Colon (tissue), 2 donors: ENCODE results near the gene C19orf44.
"Not testable (repeated sequence)": the region's sequence is repeated elsewhere in the genome, so short reads cannot be mapped to it uniquely, and the experiment has no call there.

Experiments
- FAIRE-seq: peaks from 2 replicates; lab custom pipeline; 2012; peaks lifted over from hg19 to GRCh38; lab: Jason Lieb, UNC
- donor health status: control.
- donor health status: control.

The C19orf44 gene

DNA sequence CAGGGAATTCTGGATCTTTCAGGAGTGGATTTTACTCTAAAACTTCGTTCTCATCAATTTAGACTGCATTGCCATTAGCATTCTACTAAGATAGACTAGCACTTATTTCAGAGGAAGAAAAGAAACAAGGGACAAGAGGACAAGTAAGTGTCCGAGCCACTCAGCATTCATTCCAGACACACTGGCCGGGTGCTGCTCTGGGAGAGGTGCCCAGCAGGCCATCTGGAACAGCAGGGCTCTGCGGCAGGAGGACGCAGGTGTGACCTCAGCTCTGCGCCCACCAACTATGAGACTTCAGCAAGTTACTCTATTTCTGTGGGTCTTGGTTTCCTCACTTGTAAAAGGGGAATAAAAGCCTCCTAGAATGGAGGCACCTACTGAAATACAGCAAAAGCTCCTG lies 28.6 kb upstream of the C19orf44 start:
- no peak for FAIRE-seq

DNA sequence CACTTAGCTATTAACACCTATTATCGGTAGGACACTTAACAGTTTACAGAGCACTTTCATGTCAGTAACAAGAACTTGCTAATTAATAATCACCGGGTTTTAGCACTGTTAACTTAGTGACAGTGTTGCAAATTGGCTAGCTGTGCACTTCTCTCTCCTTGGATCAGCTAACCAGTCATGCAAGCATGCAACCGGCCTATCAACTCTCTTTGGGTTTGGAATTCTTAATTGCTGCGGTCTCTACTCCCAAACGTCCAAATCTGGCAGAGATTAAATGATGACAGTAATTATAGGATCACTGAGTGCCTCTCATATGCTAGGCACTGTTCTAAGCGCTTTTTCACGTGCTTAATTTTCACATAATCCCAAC lies 25.7 kb upstream of the C19orf44 start:
- FAIRE-seq = no peak

DNA sequence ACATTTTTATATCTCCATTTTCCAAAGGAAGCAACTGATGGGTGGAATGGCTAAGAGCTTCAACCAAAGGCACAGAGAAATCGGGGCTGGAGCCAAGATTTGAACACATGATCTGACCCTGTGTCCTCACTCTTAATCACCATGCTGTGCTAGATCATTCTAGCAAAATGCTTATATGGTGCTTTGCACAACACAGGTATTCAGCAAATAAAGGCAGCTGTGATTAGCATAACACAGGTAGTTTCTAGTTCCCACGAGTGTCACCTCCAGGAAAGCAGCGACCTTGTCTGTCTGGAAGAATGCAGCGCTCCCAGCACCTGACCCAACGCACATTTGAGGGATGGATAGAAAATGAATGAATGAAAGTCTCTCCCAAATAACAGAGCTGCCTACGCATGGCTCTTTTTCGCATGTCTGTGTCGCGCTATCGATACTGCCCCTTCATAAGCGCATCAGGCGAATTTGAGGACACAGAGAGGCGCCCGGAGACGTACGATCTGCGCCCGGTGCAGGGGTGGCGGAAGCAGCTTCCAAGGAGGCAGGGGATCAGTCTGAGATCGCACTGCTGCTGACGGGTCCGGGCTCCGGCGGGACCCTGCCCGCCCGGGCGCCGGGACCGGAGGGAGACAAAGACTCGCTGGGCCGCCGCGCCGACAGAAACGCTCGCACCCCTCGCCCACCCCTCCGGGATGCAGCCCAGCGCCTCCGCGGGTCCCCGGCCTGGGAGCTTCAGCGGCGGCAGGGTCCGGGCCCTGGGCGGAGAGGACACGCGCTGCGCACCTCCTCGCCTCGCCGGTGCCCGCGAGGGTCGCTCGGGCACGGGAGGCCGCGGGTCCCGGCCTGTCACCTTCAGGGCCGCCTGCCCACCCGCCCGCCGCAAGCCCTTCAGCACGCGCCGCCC lies 25.0 kb upstream of the C19orf44 start:
- FAIRE-seq = no peak

DNA sequence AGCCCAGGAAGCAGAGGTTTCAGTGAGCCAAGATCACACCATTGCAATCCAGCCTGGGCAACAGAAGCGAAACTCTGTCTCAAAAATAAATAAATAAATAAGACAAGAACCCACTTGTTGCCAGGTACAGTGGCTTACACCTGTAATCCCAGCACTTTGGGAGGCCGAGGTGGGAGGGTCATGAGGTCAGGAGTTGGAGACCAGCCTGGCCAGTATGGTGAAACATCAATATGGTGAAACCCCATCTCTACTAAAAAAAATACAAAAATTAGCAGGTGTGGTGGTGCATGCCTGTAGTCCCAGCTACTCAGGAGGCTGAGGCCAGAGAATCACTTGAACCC lies 23.7 kb upstream of the C19orf44 start:
- not testable (repeated sequence) for FAIRE-seq

DNA sequence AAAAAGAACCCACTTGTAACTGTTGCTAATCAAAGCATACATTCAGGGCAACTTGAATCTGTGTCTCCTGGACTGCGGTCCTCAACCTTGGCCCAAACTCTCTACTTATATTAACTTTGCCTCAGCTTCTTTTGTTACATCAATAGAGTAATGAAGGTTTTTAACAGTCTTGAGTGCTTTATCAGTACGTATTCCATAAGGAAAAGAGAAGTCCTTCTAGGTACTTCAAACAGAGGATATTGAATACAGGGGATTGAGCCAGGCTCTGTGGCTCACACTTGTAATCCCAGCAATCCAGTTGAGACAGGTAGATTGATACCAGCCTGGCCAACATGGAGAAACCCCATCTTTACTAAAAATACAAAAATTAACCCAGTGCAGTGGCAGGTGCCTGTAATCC lies 23.2 kb upstream of the C19orf44 start:
- FAIRE-seq = no peak

DNA sequence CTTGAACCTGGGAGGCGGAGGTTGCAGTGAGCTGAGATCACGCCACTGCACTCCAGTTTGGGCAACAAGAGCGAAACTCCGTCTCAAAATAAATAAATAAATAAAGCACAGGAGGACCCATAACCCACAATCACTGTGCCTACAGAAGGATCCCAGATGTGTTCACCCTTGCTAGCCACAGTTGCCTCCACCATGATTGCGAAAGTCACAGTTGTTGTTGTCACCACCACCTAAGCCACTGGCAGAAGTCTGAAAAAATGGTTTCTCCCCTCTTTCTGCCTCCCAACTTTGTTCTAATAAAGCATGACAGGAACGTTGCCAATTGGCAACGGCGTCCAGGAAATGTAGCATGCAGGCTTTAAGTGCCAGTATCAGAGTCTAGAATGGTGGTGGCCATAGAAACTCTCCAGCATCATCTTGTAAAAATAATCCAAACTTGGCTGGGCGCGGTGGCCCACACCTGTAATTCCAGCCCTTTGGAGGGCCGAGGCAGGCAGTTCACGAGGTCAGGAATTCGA lies 22.3 kb upstream of the C19orf44 start:
- no peak for FAIRE-seq

DNA sequence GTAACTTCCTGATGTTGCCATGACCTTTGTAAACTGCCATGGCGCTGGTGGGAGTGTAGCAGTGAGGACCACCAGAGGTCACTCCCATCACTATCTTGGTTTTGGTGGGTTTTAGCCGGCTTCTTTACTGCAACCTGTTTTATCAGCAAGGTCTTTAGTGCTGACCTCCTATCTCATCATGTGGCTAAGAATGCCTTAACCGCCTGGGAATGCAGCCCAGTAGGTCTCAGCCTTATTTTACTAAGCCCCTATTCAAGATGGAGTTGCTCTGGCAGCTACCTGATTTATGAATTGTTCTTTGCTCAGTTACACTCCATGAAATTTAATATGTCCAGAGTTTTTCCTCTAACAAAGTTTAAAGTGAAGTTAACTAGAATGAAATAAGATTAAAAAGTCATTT lies 19.8 kb upstream of the C19orf44 start:
- FAIRE-seq = no peak

DNA sequence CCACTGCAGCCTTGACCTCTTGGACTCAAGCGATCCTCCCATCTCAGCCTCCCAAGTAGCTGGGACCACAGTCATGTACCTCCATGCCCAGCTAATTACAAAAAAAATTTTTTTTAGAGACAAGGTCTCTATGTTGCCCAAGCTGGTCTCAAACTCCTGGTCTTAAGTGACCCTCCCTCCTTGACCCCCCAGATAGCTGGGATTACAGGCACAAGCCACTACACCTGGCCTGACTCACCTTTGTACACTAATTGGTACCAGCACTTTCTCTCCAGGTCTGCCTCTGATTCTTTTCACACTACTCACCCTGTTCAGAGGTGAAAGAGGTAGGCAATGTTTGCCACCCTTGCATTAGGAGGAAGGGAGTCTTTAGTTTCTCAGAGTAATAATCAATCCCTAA lies 18.9 kb upstream of the C19orf44 start:
- FAIRE-seq = no peak

DNA sequence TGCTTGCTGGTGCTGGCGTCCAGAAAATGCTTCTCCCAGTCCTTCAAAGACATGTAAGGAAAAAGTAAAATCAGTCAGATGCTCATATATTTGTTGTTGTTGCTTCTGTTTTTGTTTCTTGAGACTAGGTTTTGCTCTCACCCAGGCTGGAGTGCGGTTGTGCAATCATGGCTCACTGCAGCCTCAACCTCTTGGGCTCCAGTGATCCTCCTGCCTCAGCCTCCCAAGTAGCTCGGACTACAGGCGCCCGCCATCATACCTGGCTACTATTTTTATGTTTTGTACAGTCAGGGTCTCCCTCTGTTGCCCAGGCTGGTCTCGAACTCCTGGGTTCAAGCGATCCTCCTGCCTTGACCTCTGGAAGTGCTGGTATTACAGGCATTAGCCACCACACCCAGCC lies 13.4 kb upstream of the C19orf44 start:
- no peak for FAIRE-seq

DNA sequence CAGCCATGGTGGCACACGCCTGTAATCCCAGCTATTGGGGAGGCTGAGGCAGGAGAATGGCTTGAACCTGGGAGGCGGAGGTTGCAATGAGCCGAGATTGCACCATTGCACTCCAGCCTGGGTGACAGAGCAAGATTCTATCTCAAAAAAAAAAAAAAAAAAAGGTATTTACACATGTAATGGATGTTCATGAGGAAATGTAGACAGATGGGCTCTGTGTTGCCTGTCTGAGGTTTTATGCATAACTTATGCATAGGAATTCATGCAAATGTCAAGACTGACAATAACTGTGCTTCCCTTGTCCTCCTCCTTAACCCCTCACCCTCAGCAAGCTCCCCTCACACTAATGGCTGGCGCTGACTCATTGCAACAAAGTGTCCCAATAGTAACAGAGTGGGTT lies 9.7 kb upstream of the C19orf44 start:
- not testable (repeated sequence) for FAIRE-seq

DNA sequence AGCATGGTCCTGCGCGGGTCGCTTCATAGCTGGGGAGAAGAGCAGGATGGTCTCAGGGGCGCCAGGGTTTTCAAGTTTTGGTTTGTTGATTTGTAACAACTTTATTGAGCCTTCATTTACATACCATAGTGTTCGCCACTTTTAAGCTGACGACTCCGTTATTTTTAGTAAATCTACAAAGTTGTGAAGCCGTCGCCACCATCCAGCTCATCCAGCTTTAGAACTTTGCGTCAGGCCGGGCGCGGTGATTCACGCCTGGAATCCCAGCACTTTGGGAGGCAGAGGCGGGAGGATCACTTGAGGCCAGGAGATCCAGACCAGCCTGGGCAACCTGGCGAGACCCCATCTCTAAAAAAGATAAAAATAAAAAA lies 404 bp downstream of the C19orf44 start:
- FAIRE-seq = no peak

DNA sequence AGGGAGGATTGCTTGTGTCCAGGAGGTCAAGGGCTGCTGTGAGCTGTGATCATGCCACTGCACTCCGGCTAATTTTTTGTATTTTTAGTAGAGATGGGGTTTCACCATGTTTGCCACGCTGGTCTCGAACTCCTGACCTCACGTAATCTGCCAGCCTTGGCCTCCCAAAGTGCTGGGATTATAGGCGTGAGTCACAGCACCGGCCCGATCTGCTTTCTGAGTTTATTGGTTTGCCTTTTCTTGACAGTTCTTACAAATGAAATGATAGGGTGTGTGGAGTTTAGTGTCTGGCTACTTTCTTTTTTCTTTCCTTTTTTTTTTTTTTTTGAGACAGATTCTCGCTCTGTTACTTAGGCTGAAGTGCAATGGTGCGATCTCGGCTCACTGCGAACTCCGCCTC lies 848 bp downstream of the C19orf44 start:
- no peak for FAIRE-seq

DNA sequence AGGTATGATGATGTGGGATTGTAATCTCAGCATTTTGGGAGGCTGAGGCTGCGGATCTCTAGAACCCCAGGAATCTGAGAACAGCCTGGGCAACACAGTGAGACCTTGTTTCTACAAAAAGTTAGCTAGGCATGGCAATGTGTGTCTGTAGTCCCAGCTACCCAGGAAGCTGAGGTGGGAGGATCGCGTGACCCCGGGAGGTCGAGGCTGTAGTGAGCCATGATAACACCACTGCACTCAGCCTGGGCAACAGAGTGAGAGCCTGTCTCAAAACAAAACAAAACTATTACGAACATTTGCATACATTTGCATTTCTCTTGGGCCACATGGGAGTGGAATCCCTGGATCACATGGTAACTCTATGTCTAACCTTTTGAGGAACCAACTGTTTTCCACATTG lies 1.6 kb downstream of the C19orf44 start:
- FAIRE-seq = no peak

DNA sequence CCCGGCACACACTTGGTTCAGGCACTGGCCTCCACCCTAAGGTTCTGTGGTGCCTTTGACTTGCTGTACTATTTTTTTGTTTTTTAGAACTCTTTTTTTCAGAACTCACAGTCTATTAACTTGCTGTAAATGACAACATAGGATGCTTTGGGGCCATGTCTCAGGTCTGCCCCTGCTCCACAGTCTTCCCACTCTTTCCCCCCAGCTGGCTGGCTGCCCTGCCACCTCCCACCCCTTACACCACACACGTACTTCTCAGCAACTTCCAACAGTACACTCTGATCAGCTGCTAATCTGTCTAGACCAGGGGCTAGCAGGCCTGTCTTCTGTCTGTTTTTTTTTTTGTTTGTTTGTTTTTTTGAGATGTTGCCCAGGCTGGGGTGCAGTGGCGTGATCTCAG lies 8.1 kb downstream of the C19orf44 start:
- no peak for FAIRE-seq

DNA sequence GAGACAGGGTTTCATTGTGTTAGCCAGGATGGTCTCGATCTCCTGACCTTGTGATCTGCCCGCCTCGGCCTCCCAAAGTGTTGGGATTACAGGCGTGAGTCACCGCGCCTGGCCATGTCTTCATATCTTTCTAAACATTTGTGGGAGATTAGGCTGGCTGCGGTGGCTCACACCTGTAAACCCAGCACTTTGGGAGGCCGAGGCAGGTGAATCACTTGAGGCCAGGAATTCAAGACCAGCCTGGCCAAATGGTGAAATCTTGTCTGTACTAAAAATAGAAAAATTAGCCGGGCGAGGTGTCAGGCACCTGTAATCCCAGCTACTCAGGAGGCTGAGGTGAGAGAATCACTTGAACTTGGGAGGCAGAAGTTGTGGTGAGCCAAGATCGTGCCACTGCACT lies 10.0 kb downstream of the C19orf44 start:
- not testable (repeated sequence) for FAIRE-seq

DNA sequence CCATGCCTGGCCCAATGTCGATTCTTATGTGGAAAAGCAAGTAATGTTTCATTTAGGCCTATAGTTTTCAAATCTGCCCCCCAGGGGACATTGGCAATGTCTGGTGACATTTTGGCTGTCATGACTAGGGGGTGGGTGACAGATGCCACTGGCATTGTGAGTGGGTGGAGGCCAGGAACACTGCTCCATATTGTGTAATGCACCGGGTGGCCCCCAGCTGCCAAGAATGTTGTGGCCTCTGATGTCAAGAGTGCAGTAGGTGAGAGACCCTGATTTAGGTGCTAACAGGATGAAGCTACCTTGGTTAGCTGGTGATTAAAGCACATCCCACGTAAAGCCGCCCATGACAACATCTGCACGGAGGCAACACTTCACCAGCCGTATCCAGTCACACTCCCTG lies 10.8 kb downstream of the C19orf44 start:
- FAIRE-seq = no peak

DNA sequence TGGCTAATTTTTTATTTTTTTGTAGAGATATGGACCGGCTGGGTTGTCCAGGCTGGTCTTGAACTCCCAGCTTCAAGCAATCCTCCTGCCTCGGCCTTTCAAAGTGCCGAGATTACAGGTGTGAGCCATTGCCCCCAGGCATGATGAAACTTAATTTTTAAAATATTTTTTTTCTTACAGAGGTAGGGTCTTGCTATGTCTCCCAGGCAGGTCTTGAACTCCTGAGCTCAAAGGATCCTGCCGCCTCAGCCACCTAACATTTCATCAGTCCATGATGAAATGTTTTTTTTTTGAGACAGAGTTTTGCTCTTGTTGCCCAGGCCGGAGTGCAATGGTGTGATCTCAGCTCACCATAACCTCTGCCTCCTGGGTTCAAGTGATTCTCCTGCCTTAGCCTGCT lies 12.4 kb downstream of the C19orf44 start:
- FAIRE-seq = no peak

DNA sequence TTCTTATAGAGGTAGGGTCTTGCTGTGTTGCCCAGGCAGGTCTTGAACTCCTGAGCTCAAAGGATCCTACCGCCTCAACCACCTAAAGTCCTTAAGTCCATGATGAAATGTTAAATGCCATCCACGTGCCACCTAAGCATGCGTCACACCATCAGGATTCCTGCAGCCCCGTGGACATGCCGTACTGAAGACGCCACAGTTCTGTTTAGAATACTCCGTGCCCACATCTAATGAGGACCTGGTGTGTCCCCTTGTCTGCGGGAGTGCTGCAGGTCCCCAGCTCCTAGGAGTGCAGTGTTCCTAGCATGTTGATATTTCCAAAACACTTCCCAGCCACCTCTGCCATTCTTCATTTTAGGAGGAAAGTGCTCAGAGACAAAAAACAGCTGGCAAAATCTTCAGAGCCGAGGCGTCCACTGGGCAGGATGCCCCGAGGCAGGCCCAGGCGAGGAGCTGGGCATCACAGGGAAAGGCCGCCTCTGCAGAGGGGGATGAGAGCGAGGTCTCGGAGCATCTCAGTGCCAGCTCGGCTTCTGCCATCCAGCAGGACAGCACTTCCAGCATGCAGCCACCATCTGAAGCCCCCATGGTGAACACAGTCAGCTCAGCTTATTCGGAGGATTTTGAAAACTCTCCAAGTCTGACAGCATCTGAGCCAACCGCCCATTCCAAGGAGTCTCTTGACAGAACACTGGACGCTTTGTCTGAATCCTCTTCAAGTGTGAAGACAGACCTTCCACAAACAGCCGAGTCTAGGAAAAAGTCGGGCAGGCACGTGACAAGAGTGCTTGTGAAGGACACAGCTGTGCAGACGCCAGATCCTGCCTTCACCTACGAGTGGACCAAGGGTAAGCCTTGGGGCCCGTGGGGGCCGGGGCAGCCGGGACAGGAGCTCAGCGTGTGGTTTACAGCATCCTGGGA lies 13.2 kb downstream of the C19orf44 start:
- FAIRE-seq = no peak

DNA sequence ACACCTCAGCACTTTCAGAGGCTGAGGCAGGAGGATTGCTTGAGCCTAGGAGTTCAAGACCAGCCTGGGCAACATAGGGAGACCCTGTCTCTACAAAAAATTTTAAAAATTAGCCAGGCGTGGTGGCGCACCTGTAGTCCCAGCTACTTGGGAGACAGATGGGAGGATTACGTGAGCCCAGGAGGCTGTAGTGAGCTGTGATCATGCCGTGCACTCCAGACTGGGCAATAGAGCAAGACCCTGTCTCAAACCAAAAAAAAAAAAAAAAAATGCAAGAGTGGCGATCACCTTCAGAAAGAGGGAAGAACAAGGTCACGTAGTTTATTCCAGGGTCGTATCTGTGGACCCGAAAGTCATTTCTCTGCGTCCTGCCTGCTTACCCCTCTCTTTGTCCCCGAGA lies 16.4 kb downstream of the C19orf44 start:
- FAIRE-seq = not testable (repeated sequence)

DNA sequence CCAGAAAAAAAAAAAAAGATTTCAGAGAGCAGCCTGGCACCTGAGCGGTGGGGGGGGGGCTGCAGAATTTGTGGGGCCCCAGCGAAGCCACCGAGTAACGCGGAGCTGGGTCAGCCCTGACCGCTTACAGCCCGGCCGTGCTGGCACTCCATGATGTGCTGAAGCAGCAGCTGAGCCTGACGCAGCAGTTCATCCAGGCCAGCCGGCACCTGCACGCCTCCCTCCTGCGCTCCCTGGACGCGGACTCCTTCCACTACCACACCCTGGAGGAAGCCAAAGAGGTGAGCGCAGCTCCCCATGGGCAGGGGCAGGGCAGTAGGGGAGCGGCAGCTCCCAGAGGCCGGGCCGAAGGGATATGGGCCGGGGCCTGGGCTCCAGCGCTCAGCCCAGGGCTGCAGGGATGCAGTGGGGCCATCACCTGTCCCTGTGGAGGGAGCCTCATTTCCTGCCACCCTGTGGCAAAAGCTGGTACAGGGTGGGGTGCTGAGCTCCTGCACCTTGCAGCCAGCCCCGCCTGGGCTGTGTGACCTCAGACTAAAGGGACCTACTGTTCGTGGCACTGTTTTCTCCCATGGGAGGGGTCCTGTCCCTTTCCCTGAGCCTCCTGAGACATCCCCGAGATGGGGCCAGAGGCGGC lies 18.3 kb downstream of the C19orf44 start:
- FAIRE-seq = no peak

DNA sequence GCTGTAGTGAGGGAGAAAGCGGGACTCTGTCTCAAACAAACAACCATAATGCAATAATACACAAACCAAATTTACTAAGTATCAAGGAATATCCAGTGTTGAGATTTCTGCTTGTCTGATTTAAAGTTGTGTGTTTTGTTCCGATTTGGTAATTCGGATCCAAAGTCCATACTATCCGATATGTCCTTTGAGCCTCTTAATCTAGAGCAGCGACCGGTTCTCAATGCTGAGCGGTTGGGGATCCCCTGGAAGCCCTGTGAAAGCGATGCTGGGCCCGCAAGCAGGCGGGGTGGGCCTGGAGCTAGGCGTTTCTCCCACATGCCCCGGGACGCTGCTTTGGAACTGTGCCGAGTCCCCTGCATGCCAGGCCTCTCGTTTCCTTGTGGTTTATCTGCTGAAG lies 20.2 kb downstream of the C19orf44 start:
- no peak for FAIRE-seq

DNA sequence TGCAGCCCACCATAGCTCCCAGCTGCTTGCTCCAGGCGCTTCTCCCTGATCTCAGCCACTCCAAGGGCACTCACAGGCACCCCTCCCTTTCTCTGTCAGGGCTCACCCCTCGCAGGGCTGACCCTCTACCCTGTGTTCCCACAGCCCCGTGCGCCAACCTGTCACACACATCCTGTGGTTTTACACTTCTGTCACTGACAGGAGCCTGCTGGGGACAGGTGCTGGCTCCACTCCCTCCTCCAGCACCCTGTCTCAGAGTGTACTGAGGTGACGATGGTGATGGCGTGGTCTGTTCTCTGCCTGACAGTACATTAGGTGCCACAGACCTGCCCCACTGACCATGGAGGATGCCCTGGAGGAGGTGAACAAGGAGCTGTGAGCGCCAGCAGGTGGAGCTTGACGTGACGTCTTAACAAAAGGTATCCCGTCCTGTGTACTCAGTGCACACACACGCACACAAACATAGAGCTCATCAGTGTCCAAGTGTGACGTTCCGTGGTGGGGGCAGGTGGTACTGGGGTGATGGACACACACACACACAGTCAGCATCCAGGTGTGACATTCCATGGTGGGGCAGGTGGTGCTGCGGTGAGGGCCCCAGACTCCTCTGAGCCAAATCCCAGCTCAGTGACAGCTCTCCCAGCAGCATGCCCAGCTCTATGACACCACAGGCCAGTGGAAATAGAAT lies 20.9 kb downstream of the C19orf44 start:
- FAIRE-seq = no peak
